ENCODE measurements around the gene PRCC. TPM values are rescaled to one million over a fixed set of nuclear protein-coding genes. Genes with fewer than 3 reads are reported as not detected.

Gene PRCC
- total and polyA plus RNA-seq, 9 donors: 24.7 to 72.5 (median 50.9) TPM

GRCh38 chr1:156726549-156727226 lies 40.6 kb upstream of the PRCC start:
- TF ChIP-seq POLR2A (IDR thresholded peaks at IDR 0.05): no peak
- no peak for TF ChIP-seq CTCF (IDR thresholded peaks at IDR 0.05)
- TF ChIP-seq EP300 (IDR thresholded peaks at IDR 0.05): no peak
- no peaks in the 10 kb centered on the region for H3K27me3 ChIP-seq
- peak overlapping the region; percentile 2 for H3K4me3 ChIP-seq
- H3K36me3 ChIP-seq: no peaks in the 10 kb centered on the region
- 35 to 51% (median 41%) methylated on average over 15 of the region's 15 CpGs for WGBS, 3 donors
- DNase-seq: no peak
- intact Hi-C loops (cut with DNase I): loop anchor here in 1 of 4 donors (2.0 kb wide), 1 partner anchor 36 kb away; no protein-coding TSS in a partner anchor
- peaks cover 16% of the 10 kb centered on the region for H3K4me1 ChIP-seq (ENCODE audit: insufficient read depth)
- H3K9me3 ChIP-seq: no peaks in the 10 kb centered on the region
- H3K27ac ChIP-seq: no peak overlapping the region

GRCh38 chr1:156727492-156727891 lies 39.8 kb upstream of the PRCC start:
- Histone ChIP-seq H3K4me3 (peak overlapping the region; percentile 62), H3K27ac (peak overlapping the region in 1 of 2 donors; percentile 93), H3K9me3 (no peaks in the 10 kb centered on the region), H3K36me3 (no peaks in the 10 kb centered on the region), H3K4me1 (ENCODE audit: insufficient read depth) (peaks cover 16% of the 10 kb centered on the region), H3K27me3 (no peaks in the 10 kb centered on the region)
- no peak for DNase-seq
- WGBS, 3 donors: 41 to 47% (median 43%) methylated on average over 7 of the region's 7 CpGs
- intact Hi-C loops (cut with DNase I): loop anchor here in 1 of 4 donors (2.0 kb wide), 1 partner anchor 37 kb away; no protein-coding TSS in a partner anchor
- TF ChIP-seq CTCF (IDR thresholded peaks at IDR 0.05) (no peak), POLR2A (IDR thresholded peaks at IDR 0.05) (no peak), EP300 (IDR thresholded peaks at IDR 0.05) (no peak)

GRCh38 chr1:156727926-156728598 lies 39.3 kb upstream of the PRCC start, which contains the start of gene METTL25B:
METTL25B (plus strand) TSS chr1:156728469; CDS start chr1:156729105, 636 bp downstream.
- DNase-seq: peak; percentile 83 to 90 (median 85)
- intact Hi-C loops (cut with DNase I): loop anchor here in 2 of 4 donors (1.0 to 2.0 kb wide), 2 partner anchors 13 to 37 kb away; partner anchors contain the start of gene MRPL24 (in 1 of the 2)
- peak within 1 kb of the TSS; percentile 93 to 98 for H3K27ac ChIP-seq
- H3K9me3 ChIP-seq: no peaks in the 10 kb centered on the region
- TF ChIP-seq CTCF (IDR thresholded peaks at IDR 0.05) (no peak), EP300 (IDR thresholded peaks at IDR 0.05) (no peak)
- no peaks in the 10 kb centered on the region for H3K36me3 ChIP-seq
- H3K4me1 ChIP-seq (ENCODE audit: insufficient read depth): peaks cover 16% of the 10 kb centered on the region
- WGBS, 3 donors: 0% methylated on average over 44 to 46 of the region's 46 CpGs
- H3K27me3 ChIP-seq: no peaks in the 10 kb centered on the region
- peak within 1 kb of the TSS; percentile 62 for H3K4me3 ChIP-seq

DNA sequence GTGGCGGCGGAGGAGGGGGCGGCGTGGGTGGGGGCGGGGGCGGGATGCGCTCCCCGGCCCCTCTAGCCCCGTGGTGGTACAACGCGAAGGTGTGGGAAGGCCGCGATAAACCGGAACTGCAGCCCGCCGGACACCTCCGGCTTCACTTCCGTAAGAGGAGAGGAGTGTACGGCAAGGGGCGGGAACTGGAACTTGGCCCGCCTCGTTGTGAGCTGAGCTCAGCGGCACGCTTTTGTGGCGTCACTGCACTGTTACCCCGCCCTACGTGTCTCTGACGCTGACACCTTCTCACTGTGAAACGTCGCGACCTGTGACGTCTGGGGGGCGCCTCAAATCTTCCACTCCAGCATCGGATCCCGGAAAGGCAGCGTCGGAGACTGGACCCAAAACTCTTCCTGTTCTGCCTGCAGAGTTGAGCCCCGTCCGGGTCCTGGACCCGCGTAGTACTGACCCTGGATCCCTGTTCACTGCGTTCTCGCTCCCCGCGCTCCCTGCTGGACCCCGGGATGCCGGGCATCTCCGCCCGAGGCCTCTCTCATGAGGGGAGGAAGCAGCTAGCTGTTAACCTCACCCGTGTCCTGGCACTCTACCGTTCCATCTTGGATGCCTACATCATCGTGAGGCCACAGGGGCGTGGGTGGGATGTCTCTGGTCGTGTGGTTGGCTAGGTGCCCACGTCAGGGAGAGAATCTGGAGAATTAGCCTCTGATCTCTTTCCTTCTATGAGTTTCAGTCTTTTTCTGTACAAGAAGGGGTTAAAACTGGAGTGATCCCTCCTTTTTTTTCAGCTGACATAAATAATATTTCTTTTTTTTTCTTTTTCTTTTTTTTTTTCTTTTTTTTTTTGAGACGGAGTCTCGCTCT lies 38.5 kb upstream of the PRCC start, which contains the start of gene ISG20L2:
TSS of gene ISG20L2 (minus strand) at position 168 of the 864 bp plus-strand sequence. CDS start 1,114 bp downstream, outside the sequence.
- no peaks in the 10 kb centered on the region for H3K36me3 ChIP-seq
- peak in 1 of 3 donors; percentile 14 for TF ChIP-seq CTCF (IDR thresholded peaks at IDR 0.05)
- TF ChIP-seq POLR2A (IDR thresholded peaks at IDR 0.05): peak; percentile 91
- peak; percentile 86 for TF ChIP-seq EP300 (IDR thresholded peaks at IDR 0.05)
- H3K27me3 ChIP-seq: no peaks in the 10 kb centered on the region
- peaks cover 16% of the 10 kb centered on the region for H3K4me1 ChIP-seq (ENCODE audit: insufficient read depth)
- H3K27ac ChIP-seq: peak within 1 kb of the TSS; percentile 93 to 98
- peak within 1 kb of the TSS; percentile 62 for H3K4me3 ChIP-seq
- DNase-seq: peak; percentile 97 to 99 (median 98)
- H3K9me3 ChIP-seq: no peaks in the 10 kb centered on the region
- intact Hi-C loops (cut with DNase I): loop anchor here in 1 of 4 donors (1.0 kb wide), 1 partner anchor 12 kb away; the partner anchor contains the start of gene MRPL24
- WGBS, 3 donors: 0% methylated on average over 48 to 57 of the region's 57 CpGs
